HEK293T (cell line): ENCODE measurements around the gene CNTN5.

Source experiments
- CTCF ChIA-PET: fragments of 350-600 bp; formaldehyde crosslinking; extraction: SDS; loops from one replicate; lab custom pipeline; 2021; ENCODE audit warnings: antibody characterized with exemption, inconsistent platforms; lab: Yijun Ruan, JAX
- POLR2A ChIA-PET: fragments of 350-600 bp; formaldehyde crosslinking; extraction: SDS; loops from one replicate; lab custom pipeline; 2020; ENCODE audit warnings: antibody characterized with exemption, inconsistent platforms; lab: Yijun Ruan, JAX
- DNase-seq: peaks from one replicate; pipeline ENCODE4 v3.0.0; 2012; ENCODE audit warnings: mixed read lengths; ENCODE audit errors: extremely low spot score
- ARNT ChIP-seq: fragments of 450-650 bp; IDR thresholded peaks from 2 replicates; pipeline ENCODE4 v1.6.1; 2017; ENCODE audit warnings: mild to moderate bottlenecking
- BHLHE40 ChIP-seq: fragments of 450-650 bp; IDR thresholded peaks from 2 replicates; pipeline ENCODE4 v1.6.1; 2016; ENCODE audit warnings: mild to moderate bottlenecking, moderate library complexity, borderline replicate concordance
- CTBP1 ChIP-seq: fragments of 450-650 bp; IDR thresholded peaks from 2 replicates; pipeline ENCODE4 v1.6.1; 2016; ENCODE audit warnings: borderline replicate concordance
- ELF4 ChIP-seq: fragments of 450-650 bp; IDR thresholded peaks from 2 replicates; pipeline ENCODE4 v1.6.1; 2017; ENCODE audit warnings: antibody characterized with exemption
- FOXA1 ChIP-seq: fragments of 450-650 bp; IDR thresholded peaks from 2 replicates; pipeline ENCODE4 v1.6.1; 2016; ENCODE audit warnings: mild to moderate bottlenecking
- FOXK2 ChIP-seq: fragments of 450-650 bp; IDR thresholded peaks from 2 replicates; pipeline ENCODE4 v1.6.1; 2016; ENCODE audit warnings: mild to moderate bottlenecking
- FOXM1 ChIP-seq: fragments of 450-650 bp; IDR thresholded peaks from 2 replicates; pipeline ENCODE4 v1.6.1; 2017; ENCODE audit warnings: mild to moderate bottlenecking, borderline replicate concordance
- HDGF ChIP-seq: fragments of 450-650 bp; IDR thresholded peaks from 2 replicates; pipeline ENCODE4 v1.6.1; 2017; ENCODE audit warnings: antibody characterized with exemption, borderline replicate concordance
- L3MBTL2 ChIP-seq: fragments of 450-650 bp; conservative IDR thresholded peaks from 2 replicates; pipeline ENCODE4 v1.6.1; 2016; ENCODE audit warnings: mild to moderate bottlenecking
- LEF1 ChIP-seq: fragments of 450-650 bp; IDR thresholded peaks from 2 replicates; pipeline ENCODE4 v1.6.1; 2017; ENCODE audit warnings: mild to moderate bottlenecking, borderline replicate concordance
- NFRKB ChIP-seq: fragments of 450-650 bp; IDR thresholded peaks from 2 replicates; pipeline ENCODE4 v1.6.1; 2016; ENCODE audit warnings: mild to moderate bottlenecking, moderate library complexity
- SP1 ChIP-seq: fragments of 450-650 bp; IDR thresholded peaks from 2 replicates; pipeline ENCODE4 v1.6.1; 2017
- SUZ12 ChIP-seq: fragments of 450-650 bp; IDR thresholded peaks from 2 replicates; pipeline ENCODE4 v1.6.1; 2016; ENCODE audit warnings: mild to moderate bottlenecking
- TARDBP ChIP-seq: fragments of 450-650 bp; IDR thresholded peaks from 2 replicates; pipeline ENCODE4 v1.6.1; 2016
- ZNF384 ChIP-seq: fragments of 450-650 bp; IDR thresholded peaks from 2 replicates; pipeline ENCODE4 v1.6.1; 2016
- TF ChIP-seq, protein P1 (sequence below): fragments of 450-650 bp; IDR thresholded peaks from 2 replicates; pipeline ENCODE4 v1.6.1; 2016

The CNTN5 gene

DNA sequence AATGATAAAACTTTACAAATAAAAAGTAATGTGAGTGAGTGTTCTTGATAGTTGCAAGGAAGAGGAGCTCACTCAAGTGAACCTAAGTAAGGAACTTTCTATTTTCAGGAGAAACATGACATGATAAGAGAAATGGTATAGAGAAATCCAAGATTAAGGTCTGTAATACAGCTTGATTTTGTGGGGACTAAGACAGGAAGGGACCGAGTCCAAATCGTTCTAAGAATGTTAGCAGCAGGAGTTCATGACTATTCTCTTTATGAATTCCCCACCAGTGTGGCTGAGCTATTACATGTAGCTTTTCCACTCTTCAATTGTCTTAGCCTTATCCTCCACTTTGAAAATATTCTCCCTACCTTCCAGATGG, 967.7 kb downstream of the CNTN5 start:
- POLR2A ChIA-PET = no interaction called here
- CTCF ChIA-PET = no interaction called here
- TF ChIP-seq FOXA1 = no peak
- TF ChIP-seq FOXK2 = no peak
- no peak for DNase-seq

DNA sequence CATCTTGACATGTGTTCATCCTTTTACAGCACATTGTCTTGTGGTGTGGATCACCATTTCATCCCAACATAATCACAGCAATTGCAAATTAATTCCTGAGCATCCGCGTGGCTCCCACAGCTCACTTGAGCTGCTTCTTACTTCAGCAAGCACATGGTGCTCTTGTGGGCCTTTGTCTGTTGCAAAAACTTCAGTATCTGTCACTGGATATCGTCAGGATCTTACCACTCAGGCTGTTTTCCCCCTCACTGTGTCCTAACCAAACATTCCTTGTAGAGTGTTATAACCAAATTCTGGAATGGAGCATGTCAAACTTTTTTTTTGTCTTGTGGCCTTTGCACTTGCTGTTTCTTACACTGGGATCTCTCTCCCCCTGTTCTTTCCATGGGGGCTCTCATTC, 983.2 kb downstream of the CNTN5 start:
- no peak for TF ChIP-seq ELF4
- ChIA-PET POLR2A (no interaction called here), CTCF (no interaction called here)
- DNase-seq = no peak

DNA sequence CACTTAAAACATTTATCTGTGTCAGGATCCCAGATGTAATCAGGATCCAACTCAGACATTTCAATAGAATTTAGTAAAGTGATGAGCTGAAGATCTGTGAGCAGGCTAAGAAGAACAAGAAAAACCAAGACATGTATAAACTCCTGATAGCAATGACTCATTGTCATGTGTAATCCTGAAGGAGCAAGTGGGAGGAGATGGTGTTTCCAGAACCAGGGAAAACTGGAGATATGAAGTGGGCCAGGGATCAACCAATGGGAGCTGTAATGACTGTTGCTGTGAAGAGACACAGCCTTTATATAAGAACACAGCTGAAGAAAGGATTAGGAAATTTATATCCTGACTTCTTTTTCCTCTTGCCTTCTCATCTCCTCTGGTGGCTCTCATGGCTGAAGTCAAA, 983.8 kb downstream of the CNTN5 start:
- TF ChIP-seq ARNT = no peak
- TF ChIP-seq LEF1 = no peak
- no peak for TF ChIP-seq L3MBTL2
- TF ChIP-seq SUZ12 = no peak
- TF ChIP-seq ELF4 = no peak
- no peak for TF ChIP-seq ZNF384
- TF ChIP-seq, protein P1, sequence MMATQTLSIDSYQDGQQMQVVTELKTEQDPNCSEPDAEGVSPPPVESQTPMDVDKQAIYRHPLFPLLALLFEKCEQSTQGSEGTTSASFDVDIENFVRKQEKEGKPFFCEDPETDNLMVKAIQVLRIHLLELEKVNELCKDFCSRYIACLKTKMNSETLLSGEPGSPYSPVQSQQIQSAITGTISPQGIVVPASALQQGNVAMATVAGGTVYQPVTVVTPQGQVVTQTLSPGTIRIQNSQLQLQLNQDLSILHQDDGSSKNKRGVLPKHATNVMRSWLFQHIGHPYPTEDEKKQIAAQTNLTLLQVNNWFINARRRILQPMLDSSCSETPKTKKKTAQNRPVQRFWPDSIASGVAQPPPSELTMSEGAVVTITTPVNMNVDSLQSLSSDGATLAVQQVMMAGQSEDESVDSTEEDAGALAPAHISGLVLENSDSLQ = no peak
- no peak for TF ChIP-seq FOXM1
- TF ChIP-seq NFRKB = no peak
- no peak for TF ChIP-seq FOXK2
- TF ChIP-seq CTBP1 = no peak
- TF ChIP-seq FOXA1 = no peak
- no peak for TF ChIP-seq SP1
- no peak for TF ChIP-seq TARDBP
- POLR2A ChIA-PET = no interaction called here
- CTCF ChIA-PET = no interaction called here
- DNase-seq = no peak

DNA sequence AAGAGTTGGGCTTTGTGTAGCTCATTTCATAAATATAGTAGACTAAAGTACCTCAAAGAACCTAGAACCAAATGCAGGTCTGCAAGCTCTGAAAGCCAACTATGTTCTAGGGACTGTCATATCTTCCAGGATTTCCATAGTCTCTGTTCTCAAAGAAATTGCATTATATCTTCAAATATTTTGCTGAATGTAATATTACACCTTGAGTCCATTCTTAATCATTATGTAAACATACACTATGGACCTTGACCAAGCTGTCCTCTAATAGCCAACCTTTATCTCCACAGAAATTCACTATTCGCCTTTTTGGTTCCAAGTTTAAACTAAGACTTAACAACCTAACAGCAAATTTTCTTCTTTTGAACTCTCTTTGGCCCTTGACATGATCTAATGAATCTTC, 987.7 kb downstream of the CNTN5 start:
- ChIA-PET POLR2A (no interaction called here), CTCF (no interaction called here)

DNA sequence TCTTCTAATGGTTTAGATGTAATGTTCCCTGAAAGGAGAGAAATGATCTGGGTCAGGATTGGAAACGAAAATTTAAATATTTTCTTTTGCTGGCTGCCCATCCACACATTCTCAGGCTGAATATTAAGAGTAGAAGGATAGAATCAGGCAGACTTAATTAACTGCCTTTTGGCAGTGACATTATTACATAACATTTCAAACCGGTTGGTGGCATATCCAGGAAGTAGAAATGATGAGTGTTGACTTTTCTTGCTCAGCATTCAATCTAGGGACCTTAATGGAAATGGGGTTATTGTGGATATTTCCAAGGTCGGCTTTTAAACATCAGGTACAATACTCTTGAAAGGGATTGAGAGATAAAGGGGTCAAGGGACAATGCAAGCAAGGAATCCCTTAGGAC, 989.0 kb downstream of the CNTN5 start:
- CTCF ChIA-PET = interaction anchor here (0.6 kb wide), 1 partner anchor 469 kb away, joined by 3 read pairs; no protein-coding TSS in a partner anchor
- TF ChIP-seq FOXM1 (no peak), ZNF384 (no peak), HDGF (no peak), ARNT (no peak), SUZ12 (no peak), LEF1 (no peak), CTBP1 (no peak), SP1 (no peak), L3MBTL2 (no peak)
- POLR2A ChIA-PET = no interaction called here
- DNase-seq = no peak

More for the DNA sequence above, 987.7 kb downstream of the CNTN5 start:
- DNase-seq = no peak
- TF ChIP-seq FOXM1 (no peak), TARDBP (no peak), SUZ12 (no peak), BHLHE40 (no peak), FOXK2 (no peak), ZNF384 (no peak), HDGF (no peak), LEF1 (no peak), ARNT (no peak), ELF4 (no peak), SP1 (no peak), L3MBTL2 (no peak), FOXA1 (no peak), CTBP1 (no peak), NFRKB (no peak)
- TF ChIP-seq, protein P1 = no peak

DNA sequence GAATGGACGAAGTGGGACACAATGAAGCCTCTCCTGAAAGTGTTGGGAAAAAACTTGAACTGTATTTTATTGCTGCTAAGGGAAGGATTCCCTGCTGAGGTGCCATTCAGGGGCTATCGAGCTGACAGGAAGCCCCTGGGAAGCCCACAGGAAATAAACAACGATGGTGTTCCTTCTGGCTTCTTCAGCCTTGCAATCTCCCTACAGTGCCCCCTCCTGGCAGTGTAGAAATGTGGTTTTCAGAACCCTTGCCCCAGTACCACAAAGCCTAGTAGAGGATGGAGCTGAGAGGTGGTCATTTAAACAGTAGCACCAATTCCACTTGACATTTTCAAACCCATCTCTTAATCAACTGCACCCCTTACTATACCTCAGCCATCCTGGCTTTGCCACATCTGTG, 989.6 kb downstream of the CNTN5 start:
- ChIA-PET CTCF (interaction anchor here (0.6 kb wide), 1 partner anchor 113 kb away, joined by 6 read pairs; no protein-coding TSS in a partner anchor), POLR2A (no interaction called here)
- peak; percentile 5 for DNase-seq
- TF ChIP-seq SP1 (no peak), TARDBP (no peak), ARNT (no peak), BHLHE40 (no peak), ELF4 (no peak), HDGF (no peak), L3MBTL2 (no peak), NFRKB (no peak), CTBP1 (no peak), LEF1 (no peak), ZNF384 (no peak), FOXK2 (no peak), FOXM1 (no peak), SUZ12 (no peak), FOXA1 (no peak)

DNA sequence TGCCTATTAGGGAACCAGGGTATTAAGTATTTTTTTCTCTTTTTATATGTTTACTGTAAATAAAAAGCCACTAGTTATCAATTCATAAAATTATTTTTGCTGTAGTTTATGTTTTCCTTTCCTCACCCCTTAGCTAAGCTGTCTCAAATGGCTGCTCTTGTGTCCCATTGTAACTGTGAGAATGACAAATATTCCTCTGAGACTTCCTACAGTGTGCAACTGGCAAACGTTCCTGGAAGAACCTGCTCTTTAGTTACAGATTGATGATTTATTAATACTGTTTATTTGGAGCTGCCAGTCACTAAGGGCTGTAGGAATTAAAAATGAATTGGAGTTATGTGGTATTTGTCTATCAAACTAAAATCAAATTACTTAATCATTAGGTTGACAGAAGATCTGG, 990.9 kb downstream of the CNTN5 start:
- CTCF ChIA-PET = no interaction called here

More for the DNA sequence above, 990.9 kb downstream of the CNTN5 start:
- no peak for TF ChIP-seq BHLHE40
- no peak for TF ChIP-seq L3MBTL2
- TF ChIP-seq ZNF384 = no peak
- TF ChIP-seq SUZ12 = no peak
- TF ChIP-seq, protein P1 = no peak
- TF ChIP-seq FOXA1 = no peak
- TF ChIP-seq TARDBP = no peak
- TF ChIP-seq CTBP1 = no peak
- TF ChIP-seq FOXK2 = no peak
- TF ChIP-seq FOXM1 = no peak
- TF ChIP-seq HDGF = no peak
- TF ChIP-seq ARNT = no peak
- no peak for TF ChIP-seq ELF4
- TF ChIP-seq SP1 = no peak
- no peak for TF ChIP-seq LEF1
- no peak for TF ChIP-seq NFRKB
- DNase-seq = no peak
- POLR2A ChIA-PET = no interaction called here
